ENCODE results near the gene DLGAP4. TPM values are rescaled to one million over a fixed set of nuclear protein-coding genes. Genes with fewer than 3 reads are reported as not detected.

DLGAP4 gene
- total RNA-seq, 1 donor from 2014 or later, result 199 TPM

- H3K36me3 Mint-ChIP-seq (ENCODE audit: unreplicated experiment), result no peaks in the 10 kb centered on the region
- H3K4me1 Mint-ChIP-seq (ENCODE audit: low read depth, unreplicated experiment), result no peaks in the 10 kb centered on the region
- H3K27me3 Mint-ChIP-seq (ENCODE audit: unreplicated experiment), result peaks cover 2% of the 10 kb centered on the region
- no peak overlapping the region for H3K4me3 Mint-ChIP-seq (ENCODE audit: unreplicated experiment)
- H3K9me3 Mint-ChIP-seq (ENCODE audit: unreplicated experiment), result peaks cover 5% of the 10 kb centered on the region
- no peak for TF ChIP-seq CTCF (IDR thresholded peaks at IDR 0.05; ENCODE audit: partially characterized antibody, unreplicated experiment)
- no peak for DNase-seq
- H3K27ac Mint-ChIP-seq (ENCODE audit: unreplicated experiment), result no peak overlapping the region
Observed at GRCh38 chr20:36368869-36369268, 62.7 kb downstream of the DLGAP4 start.

GRCh38 chr20:36369739-36370138 lies 63.6 kb downstream of the DLGAP4 start:
- no peaks in the 10 kb centered on the region for H3K27me3 Mint-ChIP-seq (ENCODE audit: unreplicated experiment)
- H3K9me3 Mint-ChIP-seq (ENCODE audit: unreplicated experiment), result peaks cover 5% of the 10 kb centered on the region
- no peaks in the 10 kb centered on the region for H3K4me1 Mint-ChIP-seq (ENCODE audit: low read depth, unreplicated experiment)
- H3K4me3 Mint-ChIP-seq (ENCODE audit: unreplicated experiment), result no peak overlapping the region
- no peaks in the 10 kb centered on the region for H3K36me3 Mint-ChIP-seq (ENCODE audit: unreplicated experiment)
- H3K27ac Mint-ChIP-seq (ENCODE audit: unreplicated experiment), result no peak overlapping the region
- no peak for DNase-seq
- TF ChIP-seq CTCF (IDR thresholded peaks at IDR 0.05; ENCODE audit: partially characterized antibody, unreplicated experiment), result no peak

DNA sequence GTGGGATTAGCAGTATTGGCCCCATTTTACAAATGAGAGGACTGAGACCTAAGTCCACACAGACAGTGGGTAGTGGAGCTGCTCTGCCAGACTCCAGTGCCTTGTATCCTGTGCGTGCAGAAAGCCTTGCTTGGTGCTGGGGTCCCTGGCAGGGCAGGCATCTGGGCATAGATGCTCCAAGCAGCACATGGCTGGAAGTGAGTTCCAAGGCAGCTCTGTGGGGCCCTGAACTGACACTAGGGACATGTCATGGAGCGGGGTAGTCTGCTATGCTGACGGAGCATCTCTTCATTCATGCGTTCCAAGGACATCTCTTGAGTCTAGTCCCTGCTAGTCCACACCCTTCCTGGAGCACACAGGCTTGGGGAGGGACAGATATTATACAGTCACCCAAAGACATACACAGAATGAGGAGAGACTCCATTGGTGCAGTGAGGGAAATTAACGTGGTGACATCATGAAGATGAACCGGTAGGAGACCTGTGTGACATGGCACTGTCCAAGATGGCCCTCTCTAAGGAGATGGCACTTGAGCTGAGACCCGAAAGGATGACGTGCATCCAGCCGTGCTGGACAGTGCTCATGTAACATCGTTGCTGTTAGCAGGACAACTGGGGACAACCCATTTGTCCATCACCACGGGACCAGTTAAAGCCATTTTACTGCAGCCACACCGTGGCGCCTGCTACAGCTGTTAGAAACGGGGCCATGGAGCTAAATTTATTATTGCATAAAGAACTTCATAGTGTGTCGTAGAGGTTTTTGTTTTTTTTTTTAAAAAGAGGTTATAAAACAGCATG lies 65.1 kb downstream of the DLGAP4 start:
- H3K27ac Mint-ChIP-seq (ENCODE audit: unreplicated experiment), result no peak overlapping the region
- no peak for TF ChIP-seq CTCF (IDR thresholded peaks at IDR 0.05; ENCODE audit: partially characterized antibody, unreplicated experiment)
- H3K4me1 Mint-ChIP-seq (ENCODE audit: low read depth, unreplicated experiment), result no peaks in the 10 kb centered on the region
- no peak overlapping the region for H3K4me3 Mint-ChIP-seq (ENCODE audit: unreplicated experiment)
- no peak for DNase-seq
- no peaks in the 10 kb centered on the region for H3K27me3 Mint-ChIP-seq (ENCODE audit: unreplicated experiment)
- peaks cover 2% of the 10 kb centered on the region for H3K9me3 Mint-ChIP-seq (ENCODE audit: unreplicated experiment)
- no peaks in the 10 kb centered on the region for H3K36me3 Mint-ChIP-seq (ENCODE audit: unreplicated experiment)

DNA sequence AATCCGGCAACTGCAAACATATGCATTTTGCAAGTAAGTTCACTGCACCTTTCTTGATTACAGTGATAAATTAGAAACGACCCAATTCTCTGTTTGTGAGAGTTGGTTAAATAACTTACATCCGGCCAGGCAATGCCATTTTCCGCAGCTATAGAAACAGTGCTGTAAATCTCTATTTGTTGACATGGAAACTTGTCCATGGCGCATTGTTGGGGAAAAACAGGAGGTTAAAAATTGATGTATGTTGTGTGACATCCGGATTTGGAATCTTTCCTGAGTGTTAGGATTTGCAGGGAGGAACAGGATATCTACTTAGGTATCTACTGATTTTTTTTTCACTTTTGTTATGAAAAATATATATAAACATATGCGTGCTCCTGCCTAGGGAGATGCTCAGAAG lies 66.5 kb downstream of the DLGAP4 start:
- Mint-ChIP-seq H3K4me1 (ENCODE audit: low read depth, unreplicated experiment) (no peaks in the 10 kb centered on the region), H3K27ac (ENCODE audit: unreplicated experiment) (no peak overlapping the region), H3K4me3 (ENCODE audit: unreplicated experiment) (no peak overlapping the region), H3K36me3 (ENCODE audit: unreplicated experiment) (no peaks in the 10 kb centered on the region), H3K9me3 (ENCODE audit: unreplicated experiment) (peaks cover 2% of the 10 kb centered on the region), H3K27me3 (ENCODE audit: unreplicated experiment) (no peaks in the 10 kb centered on the region)
- DNase-seq, result no peak
- no peak for TF ChIP-seq CTCF (IDR thresholded peaks at IDR 0.05; ENCODE audit: partially characterized antibody, unreplicated experiment)

GRCh38 chr20:36373089-36373488 lies 67.0 kb downstream of the DLGAP4 start:
- H3K36me3 Mint-ChIP-seq (ENCODE audit: unreplicated experiment), result no peaks in the 10 kb centered on the region
- H3K4me1 Mint-ChIP-seq (ENCODE audit: low read depth, unreplicated experiment), result no peaks in the 10 kb centered on the region
- no peaks in the 10 kb centered on the region for H3K27me3 Mint-ChIP-seq (ENCODE audit: unreplicated experiment)
- no peak for DNase-seq
- peaks cover 2% of the 10 kb centered on the region for H3K9me3 Mint-ChIP-seq (ENCODE audit: unreplicated experiment)
- no peak overlapping the region for H3K4me3 Mint-ChIP-seq (ENCODE audit: unreplicated experiment)
- no peak for TF ChIP-seq CTCF (IDR thresholded peaks at IDR 0.05; ENCODE audit: partially characterized antibody, unreplicated experiment)
- no peak overlapping the region for H3K27ac Mint-ChIP-seq (ENCODE audit: unreplicated experiment)
